H1 (cell line): ENCODE data around the gene STIL. TPM values are rescaled to one million over a fixed set of nuclear protein-coding genes. Genes with fewer than 3 reads are reported as not detected.

Source experiments
- CEBPB ChIP-seq: IDR thresholded peaks from 2 replicates; pipeline ENCODE4 v1.6.1; 2012; ENCODE audit warnings: low read depth, low read length
- CHD2 ChIP-seq: IDR thresholded peaks from 2 replicates; pipeline ENCODE4 v1.6.1; 2012; ENCODE audit warnings: low read length, improper control_type of control experiment
- HDAC6 ChIP-seq: IDR thresholded peaks from one replicate; pipeline ENCODE4 v1.7.1; 2012; ENCODE audit warnings: low read depth, mild to moderate bottlenecking, inconsistent platforms, low read length, moderate library complexity
- PHF8 ChIP-seq: fragments of 200-600 bp; sonication (generic); conservative IDR thresholded peaks from 2 replicates; pipeline ENCODE4 v1.7.1; 2012; ENCODE audit warnings: low read depth, mild to moderate bottlenecking, inconsistent platforms, low read length, moderate library complexity
- TAF1 ChIP-seq: IDR thresholded peaks from 2 replicates; pipeline ENCODE4 v1.6.1; 2011; ENCODE audit warnings: mild to moderate bottlenecking, low read depth, low read length
- polyA plus RNA-seq, 7 experiments: library from polyadenylated mRNA; depleted of rRNA in 3 of 7; stranded (reverse) in 5 of 7; unstranded in 2 of 7; fragments of >200 nt in 5 of 7; fragments of 200-250 nt in 2 of 7; gene quantifications; 1 replicate in 5 of 7; 2 replicates in 1 of 7; 4 replicates in 1 of 7; pipeline versions ENCODE4 v1.2.1 to v1.2.3, GENCODE V29; 2011 to 2013; ENCODE audit warnings: missing spikeins in 2 of 7, mixed read lengths in 2 of 7
- total RNA-seq: library from RNA; stranded (reverse); fragmentation: NEBNext Ultra II Directional; extraction: Animal tissue kit (Norgen Biotek cat#: 25700); gene quantifications from 2 replicates; pipeline ENCODE4 v1.2.1, GENCODE V29; 2021

The STIL gene
- total and polyA plus RNA-seq, 2 of the 8 experiments (the other 6 are each of a cell fraction or from before 2014, with no cell fraction given), result 13.6 to 25.1 TPM

DNA sequence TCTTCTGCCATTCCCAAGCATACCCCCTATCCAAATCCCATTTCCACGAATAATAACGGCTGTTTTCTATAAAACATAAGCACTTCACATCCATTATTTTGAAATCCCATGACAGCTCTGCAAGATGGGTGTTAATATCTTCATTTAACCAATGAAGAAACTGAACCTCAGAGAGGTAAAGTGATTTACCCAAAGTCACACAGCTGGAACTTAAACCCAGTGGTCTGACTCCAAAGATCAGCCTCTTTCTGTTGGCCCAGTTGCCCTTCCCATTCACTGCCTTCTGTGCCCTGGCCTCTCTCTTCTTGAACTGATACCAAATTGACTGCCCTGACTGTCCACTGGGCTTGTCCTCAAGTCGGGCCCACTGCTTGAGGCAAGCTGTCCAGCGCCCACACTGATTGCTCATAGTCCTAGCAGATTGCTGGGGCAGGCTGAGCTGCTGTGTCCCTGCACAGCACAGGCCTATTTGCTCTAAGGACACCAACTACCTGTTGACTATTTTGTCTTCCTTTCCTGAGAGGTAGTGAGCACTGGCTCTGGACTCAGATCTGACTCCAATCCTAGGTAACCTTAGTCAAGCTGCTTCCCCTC lies 101.2 kb downstream of the STIL start (continued):
- TF ChIP-seq HDAC6, result no peak
- no peak for TF ChIP-seq TAF1
- no peak for TF ChIP-seq CEBPB
- TF ChIP-seq CHD2, result no peak
- no peak for TF ChIP-seq PHF8
